Chondrocyte (in vitro differentiated cells): ENCODE data around the gene VIT. TPM values are rescaled to one million over a fixed set of nuclear protein-coding genes. Genes with fewer than 3 reads are reported as not detected.

Experiments
- DNase-seq: peaks from one replicate; pipeline ENCODE4 v3.0.0; 2021; ENCODE audit warnings: mixed read lengths, low spot score
- H3K27ac Mint-ChIP-seq: one replicate; pipeline ENCODE4 v1.8.0; 2021; ENCODE audit warnings: mild to moderate bottlenecking, moderate library complexity, mixed read lengths; ENCODE audit not compliant: unreplicated experiment
- H3K27me3 Mint-ChIP-seq: 2 replicates; pipeline ENCODE4 v1.8.0; 2021; ENCODE audit warnings: low read depth, mixed read lengths
- H3K36me3 Mint-ChIP-seq: 2 replicates; pipeline ENCODE4 v1.8.0; 2021; ENCODE audit warnings: low read depth, mixed read lengths
- H3K4me1 Mint-ChIP-seq: 2 replicates; pipeline ENCODE4 v1.8.0; 2021; ENCODE audit warnings: low read depth, mild to moderate bottlenecking, mixed read lengths
- H3K4me3 Mint-ChIP-seq: one replicate; pipeline ENCODE4 v1.8.0; 2021; ENCODE audit warnings: mild to moderate bottlenecking, moderate library complexity, mixed read lengths; ENCODE audit not compliant: unreplicated experiment
- H3K9me3 Mint-ChIP-seq: 2 replicates; pipeline ENCODE4 v1.8.0; 2021; ENCODE audit warnings: low read depth, mixed read lengths
- total RNA-seq: library from RNA; stranded (reverse); gene quantifications from 3 replicates; pipeline ENCODE4 v1.2.1, GENCODE V29; 2021
- TF ChIP-seq, protein P1 (sequence below): fragments of 200-600 bp; sonication (generic); IDR thresholded peaks from 2 replicates; pipeline ENCODE4 v1.5.0; 2021; ENCODE audit warnings: antibody characterized with exemption, mild to moderate bottlenecking, moderate library complexity

Gene VIT
- total RNA-seq, 1 donor from 2014 or later, result 0.15 TPM

DNA sequence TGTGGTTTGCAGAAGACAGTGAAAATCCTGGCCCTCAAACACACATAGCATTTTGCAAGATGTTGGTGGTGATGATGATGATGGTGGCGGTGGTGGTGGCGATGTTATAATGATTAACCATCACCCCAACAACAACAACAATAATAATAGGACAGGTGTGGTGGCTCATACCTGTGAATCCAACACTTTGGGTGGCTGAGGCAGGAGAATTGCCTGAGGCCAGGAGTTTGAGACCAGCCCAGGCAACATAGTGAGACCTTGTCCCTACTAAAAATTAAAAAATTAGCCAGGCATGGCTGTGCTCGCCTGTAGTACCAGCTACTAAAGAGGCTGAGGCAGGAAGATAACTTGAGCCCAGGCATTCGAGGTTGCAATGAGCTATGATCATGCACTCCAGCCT, 3.8 kb downstream of the VIT start:
- TF ChIP-seq, protein P1, sequence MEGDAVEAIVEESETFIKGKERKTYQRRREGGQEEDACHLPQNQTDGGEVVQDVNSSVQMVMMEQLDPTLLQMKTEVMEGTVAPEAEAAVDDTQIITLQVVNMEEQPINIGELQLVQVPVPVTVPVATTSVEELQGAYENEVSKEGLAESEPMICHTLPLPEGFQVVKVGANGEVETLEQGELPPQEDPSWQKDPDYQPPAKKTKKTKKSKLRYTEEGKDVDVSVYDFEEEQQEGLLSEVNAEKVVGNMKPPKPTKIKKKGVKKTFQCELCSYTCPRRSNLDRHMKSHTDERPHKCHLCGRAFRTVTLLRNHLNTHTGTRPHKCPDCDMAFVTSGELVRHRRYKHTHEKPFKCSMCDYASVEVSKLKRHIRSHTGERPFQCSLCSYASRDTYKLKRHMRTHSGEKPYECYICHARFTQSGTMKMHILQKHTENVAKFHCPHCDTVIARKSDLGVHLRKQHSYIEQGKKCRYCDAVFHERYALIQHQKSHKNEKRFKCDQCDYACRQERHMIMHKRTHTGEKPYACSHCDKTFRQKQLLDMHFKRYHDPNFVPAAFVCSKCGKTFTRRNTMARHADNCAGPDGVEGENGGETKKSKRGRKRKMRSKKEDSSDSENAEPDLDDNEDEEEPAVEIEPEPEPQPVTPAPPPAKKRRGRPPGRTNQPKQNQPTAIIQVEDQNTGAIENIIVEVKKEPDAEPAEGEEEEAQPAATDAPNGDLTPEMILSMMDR, result no peak
- H3K9me3 Mint-ChIP-seq, result no peaks in the 10 kb centered on the region
- H3K27ac Mint-ChIP-seq, result no peak overlapping the region
- H3K4me3 Mint-ChIP-seq, result no peak overlapping the region
- peaks cover 48% of the 10 kb centered on the region for H3K4me1 Mint-ChIP-seq
- no peaks in the 10 kb centered on the region for H3K36me3 Mint-ChIP-seq
- DNase-seq, result no peak
- no peaks in the 10 kb centered on the region for H3K27me3 Mint-ChIP-seq

DNA sequence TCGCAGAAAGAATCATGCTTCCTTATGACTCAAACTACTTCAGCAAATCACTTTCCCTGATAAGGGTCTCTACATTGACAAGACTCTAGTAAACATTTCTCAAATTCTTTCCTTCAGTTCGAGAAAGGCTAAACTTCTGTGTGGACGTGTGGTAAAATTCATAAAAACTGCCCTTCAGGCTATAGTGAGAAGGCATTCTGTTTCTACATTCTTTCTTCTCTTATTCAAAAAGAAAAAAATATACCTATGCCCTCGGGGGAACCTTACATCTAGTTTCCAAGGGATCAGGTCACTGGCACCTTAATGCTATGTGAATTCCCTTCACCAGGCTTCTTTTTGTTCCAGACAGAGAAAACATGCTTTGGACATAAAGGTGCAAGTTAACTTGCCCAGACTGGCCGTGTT, 4.9 kb downstream of the VIT start:
- Mint-ChIP-seq H3K36me3 (no peaks in the 10 kb centered on the region), H3K4me3 (peak overlapping the region; percentile 13), H3K27me3 (no peaks in the 10 kb centered on the region), H3K4me1 (peaks cover 45% of the 10 kb centered on the region), H3K27ac (peak overlapping the region; percentile 73), H3K9me3 (no peaks in the 10 kb centered on the region)
- TF ChIP-seq, protein P1, result peak; percentile 71
- no peak for DNase-seq

DNA sequence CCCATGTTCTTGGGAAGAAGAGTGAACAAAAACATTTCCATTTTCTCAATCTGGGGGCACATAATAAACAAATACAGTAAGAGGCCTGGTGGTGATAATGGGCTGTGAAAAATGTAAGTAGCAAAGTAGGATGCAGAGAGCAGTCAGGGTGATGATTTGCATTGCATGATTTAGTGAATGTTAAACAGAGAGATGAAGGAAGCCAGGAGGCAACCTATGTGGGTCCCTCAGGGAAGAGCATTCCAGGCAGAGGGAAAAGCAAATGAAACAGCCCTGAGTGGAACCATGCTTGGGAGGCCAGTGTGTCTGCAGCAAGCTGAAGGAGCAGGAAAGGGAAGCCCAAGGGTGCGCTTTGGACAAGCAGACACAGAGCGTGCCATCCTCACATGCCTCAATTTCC, 5.4 kb downstream of the VIT start:
- no peak for DNase-seq
- Mint-ChIP-seq H3K36me3 (no peaks in the 10 kb centered on the region), H3K27me3 (no peaks in the 10 kb centered on the region), H3K27ac (no peak overlapping the region), H3K9me3 (no peaks in the 10 kb centered on the region), H3K4me3 (no peak overlapping the region), H3K4me1 (peaks cover 46% of the 10 kb centered on the region)
- TF ChIP-seq, protein P1, result no peak

DNA sequence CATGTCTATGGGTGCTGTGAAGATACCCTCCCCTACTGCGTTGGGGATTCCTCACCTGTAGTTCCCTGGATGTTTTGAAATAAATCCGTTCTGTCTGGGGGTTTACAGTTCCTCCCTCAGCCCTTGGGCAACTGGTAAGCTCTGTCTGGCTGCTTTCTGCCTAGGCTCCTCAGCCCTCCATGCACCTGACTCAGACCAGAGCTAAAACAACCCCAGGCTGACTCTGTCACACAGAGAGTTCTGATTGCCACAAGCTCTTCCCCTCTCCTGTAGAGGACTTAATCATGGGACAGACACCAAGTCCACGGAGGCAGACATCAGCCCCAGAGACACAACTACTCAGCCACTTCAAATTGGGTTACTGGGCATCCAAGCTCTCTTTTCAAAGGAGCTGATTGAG, 6.3 kb downstream of the VIT start:
- no peak overlapping the region for H3K4me3 Mint-ChIP-seq
- H3K4me1 Mint-ChIP-seq, result peaks cover 47% of the 10 kb centered on the region
- no peak overlapping the region for H3K27ac Mint-ChIP-seq
- no peak for DNase-seq
- no peaks in the 10 kb centered on the region for H3K27me3 Mint-ChIP-seq
- no peaks in the 10 kb centered on the region for H3K9me3 Mint-ChIP-seq
- TF ChIP-seq, protein P1, result no peak
- no peaks in the 10 kb centered on the region for H3K36me3 Mint-ChIP-seq

DNA sequence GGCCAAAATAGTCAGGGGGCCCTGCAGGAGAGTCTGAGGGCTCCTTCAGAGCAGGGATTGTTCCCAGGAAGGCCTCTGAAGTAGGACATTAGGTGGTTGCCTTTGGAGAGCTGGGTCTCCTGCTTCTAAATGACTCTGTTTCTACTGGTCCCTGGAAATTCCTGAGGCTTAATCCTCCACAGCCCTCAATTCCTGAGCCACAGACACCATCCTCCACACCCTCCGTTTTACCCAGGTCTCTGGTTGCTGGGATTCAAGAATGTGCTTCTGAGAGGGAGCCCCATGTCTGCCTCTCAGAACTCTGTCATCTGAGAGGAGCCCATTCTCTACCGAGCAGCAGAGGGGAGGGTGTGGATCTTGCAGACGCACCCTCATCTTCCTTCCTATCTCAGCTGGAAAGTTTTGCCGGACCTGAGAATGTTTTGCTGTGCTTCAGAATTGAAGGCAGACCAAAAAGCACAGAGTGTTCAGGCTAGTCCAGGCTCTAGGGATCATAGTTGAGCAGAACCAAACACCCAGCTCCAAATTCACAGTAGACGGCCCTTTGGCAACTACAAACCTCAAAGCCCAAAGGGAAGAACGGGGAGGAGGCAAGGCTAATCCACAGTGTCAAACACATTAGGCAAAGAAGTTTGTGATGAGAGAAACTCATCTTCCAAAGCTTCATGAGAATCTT, 8.1 kb downstream of the VIT start:
- Mint-ChIP-seq H3K9me3 (no peaks in the 10 kb centered on the region), H3K27ac (no peak overlapping the region), H3K36me3 (no peaks in the 10 kb centered on the region), H3K4me1 (peaks cover 55% of the 10 kb centered on the region), H3K27me3 (no peaks in the 10 kb centered on the region), H3K4me3 (no peak overlapping the region)
- TF ChIP-seq, protein P1, result no peak
- no peak for DNase-seq
